GM19035 (cell line): ENCODE measurements around the gene INPP5A.
"Not testable (repeated sequence)": the region's sequence is repeated elsewhere in the genome, so short reads cannot be mapped to it uniquely, and the experiment has no call there.

Source experiments
- ATAC-seq: cut with Tn5 transposase; IDR thresholded peaks from one replicate; pipeline ENCODE4 v1.9.1; 2021; ENCODE audit not compliant: unreplicated experiment

INPP5A gene

DNA sequence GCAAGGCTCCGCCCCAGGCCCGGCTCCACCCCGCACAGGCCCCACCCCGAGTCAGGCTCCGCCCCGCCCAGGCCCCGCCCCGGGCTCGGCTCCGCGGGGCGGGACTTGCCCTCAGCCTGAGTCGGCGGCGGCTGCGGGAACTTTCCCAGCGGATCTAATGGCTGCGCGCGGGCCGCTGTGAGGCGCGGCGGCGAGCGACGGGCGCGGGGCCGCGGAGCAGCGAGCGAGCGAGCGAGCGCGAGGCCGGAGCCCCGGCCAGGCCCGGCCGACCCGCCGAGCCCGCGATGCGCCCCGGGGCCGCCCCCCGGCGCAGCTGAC is at the start of gene INPP5A:
TSS of gene INPP5A (plus strand) at position 104 of the 318 bp plus-strand sequence. CDS start 310 bp downstream, outside the sequence.
- no peak for ATAC-seq

GRCh38 chr10:132488231-132488821 is 49.3 kb upstream of the INPP5A start:
- ATAC-seq, result no peak

DNA sequence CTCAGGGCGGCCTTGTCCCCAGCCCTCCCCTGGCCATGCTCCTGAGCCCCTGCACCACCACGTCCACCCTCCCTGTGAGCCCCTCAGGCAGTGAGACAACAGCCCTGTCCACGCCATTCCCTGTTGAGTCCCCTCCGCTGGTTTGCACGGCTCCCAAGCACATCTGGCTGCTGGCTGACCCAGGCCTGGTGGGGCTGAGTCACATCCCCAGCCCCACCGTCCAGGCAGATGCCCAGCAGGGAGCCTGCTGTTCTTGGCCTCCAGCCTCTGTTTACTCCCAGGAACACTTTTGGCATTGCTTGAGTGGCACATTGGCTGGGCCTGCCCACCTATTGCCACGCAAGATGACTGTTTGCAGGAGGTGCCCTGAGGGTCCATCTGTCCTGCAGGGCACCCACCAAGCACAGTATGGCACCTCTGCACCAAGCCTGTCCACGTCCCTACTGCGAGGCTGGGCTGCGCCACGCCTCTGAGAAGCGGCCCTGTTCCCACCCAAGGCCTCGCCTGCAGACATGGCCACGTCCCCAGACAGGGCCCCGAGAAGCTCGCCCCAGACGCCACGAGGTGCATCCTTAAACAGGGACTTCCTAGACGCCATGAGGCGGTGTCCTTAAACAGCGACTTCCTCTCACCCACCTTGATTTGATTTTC is 48.4 kb upstream of the INPP5A start:
- no peak for ATAC-seq

GRCh38 chr10:132489704-132490534 is 47.7 kb upstream of the INPP5A start:
- no peak for ATAC-seq

DNA sequence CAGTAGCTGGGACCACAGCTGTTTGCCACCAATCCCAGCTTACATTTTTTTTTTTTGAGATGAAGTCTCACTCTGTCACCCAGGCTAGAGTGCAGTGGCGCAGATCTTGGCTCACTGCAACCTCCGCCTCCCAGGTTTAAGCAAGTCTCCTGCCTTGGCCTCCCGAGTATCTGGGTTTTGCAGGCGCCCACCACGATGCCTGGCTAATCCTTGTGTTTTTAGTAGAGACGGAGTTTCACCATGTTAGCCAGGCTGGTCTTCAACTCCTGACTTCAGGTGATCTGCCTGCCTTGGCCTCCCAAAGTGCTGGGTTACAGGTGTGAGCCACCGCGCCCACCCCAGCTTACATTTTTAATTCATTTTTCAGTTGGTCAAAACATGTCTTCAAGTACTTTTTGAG is 46.1 kb upstream of the INPP5A start:
- ATAC-seq, result not testable (repeated sequence)

DNA sequence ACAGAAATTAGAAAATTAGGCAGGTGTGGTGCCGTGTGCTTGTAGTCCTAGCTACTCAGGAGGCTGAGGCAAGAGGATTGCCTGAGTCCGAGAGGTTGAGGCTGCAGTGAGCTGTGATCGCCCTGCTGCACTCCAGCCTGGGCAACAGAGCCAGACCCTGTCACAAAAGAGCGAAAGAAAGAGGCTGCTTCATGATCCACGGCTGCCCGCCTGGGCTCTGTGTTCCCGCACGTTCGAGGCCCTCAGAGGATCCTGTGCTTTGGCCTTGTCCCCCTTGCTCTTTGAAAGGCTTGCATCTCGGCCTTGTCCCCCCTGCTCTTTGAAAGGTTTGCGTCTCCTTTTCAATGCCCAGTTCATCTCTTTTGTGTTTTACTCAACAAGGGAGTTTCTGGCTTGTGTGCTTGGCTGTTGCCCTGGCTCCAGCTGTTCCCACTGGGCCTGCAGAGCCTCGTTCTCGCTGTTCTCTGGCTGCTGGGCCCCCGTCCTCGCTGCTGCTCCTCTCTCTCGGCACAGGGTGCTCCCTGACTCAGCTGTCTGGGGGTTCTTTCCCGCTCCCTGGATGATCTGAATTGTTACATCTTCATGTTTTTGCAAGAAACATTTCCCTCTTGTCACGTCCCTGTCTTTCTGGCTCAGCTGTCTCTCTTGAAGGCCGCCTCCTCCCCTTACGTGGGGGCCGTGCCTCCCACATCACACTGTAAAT is 45.1 kb upstream of the INPP5A start:
- ATAC-seq, result no peak

DNA sequence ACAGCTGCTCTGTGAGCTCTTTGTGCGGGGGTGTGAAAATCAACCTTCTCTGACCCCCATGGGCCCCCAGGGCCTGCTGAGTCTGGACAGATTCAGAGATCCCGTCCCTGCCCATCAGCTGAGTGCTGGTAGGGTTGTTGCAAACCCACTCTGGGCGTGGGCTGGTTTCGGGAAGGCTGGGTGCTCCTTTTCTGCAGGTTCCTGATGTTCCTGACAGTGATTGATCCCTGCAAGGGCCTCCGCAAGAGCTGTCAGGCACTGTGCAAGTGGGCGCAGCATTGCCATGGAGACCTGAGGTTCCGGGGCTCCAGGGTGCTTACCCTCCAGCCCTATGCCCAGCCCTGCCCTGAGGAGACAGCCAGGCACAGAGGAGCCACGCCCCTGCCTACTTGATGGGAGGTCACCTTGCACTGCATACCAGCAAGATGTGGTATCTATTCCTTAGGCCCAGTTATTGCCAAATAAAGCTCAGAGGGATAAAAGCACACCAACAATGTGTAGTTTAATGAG is 44.3 kb upstream of the INPP5A start:
- no peak for ATAC-seq

DNA sequence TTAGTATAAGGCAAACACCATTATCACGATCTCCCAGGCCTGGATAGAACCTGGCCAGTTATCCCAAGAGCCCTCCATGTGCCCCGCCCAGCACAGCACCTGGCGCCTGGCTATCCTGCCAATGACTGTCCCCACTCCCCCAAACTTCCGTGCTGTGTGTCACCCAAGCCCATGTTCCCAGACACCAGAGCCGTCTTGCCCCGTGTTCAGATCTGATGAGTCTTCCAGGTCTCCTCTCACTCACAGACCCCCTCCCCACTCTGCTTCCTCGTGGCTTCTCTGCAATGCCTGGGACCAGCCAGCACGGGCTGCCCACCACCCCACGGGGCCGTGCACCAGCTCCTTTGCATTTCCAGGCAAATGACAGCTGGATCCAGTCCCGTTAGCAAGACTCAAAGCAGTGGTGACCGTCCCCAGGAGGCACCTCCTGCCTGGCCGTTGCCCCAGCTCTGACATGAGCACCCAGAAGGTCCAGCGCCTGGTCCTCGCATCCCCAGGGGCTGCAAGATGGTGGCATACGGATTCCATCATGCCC is 43.8 kb upstream of the INPP5A start:
- ATAC-seq, result no peak

- no peak for ATAC-seq
Measured at GRCh38 chr10:132494866-132495630, 42.5 kb upstream of the INPP5A start.

GRCh38 chr10:132496360-132497062 is 41.1 kb upstream of the INPP5A start:
- no peak for ATAC-seq

- no peak for ATAC-seq
Measured at GRCh38 chr10:132497063-132497680, 40.4 kb upstream of the INPP5A start.

DNA sequence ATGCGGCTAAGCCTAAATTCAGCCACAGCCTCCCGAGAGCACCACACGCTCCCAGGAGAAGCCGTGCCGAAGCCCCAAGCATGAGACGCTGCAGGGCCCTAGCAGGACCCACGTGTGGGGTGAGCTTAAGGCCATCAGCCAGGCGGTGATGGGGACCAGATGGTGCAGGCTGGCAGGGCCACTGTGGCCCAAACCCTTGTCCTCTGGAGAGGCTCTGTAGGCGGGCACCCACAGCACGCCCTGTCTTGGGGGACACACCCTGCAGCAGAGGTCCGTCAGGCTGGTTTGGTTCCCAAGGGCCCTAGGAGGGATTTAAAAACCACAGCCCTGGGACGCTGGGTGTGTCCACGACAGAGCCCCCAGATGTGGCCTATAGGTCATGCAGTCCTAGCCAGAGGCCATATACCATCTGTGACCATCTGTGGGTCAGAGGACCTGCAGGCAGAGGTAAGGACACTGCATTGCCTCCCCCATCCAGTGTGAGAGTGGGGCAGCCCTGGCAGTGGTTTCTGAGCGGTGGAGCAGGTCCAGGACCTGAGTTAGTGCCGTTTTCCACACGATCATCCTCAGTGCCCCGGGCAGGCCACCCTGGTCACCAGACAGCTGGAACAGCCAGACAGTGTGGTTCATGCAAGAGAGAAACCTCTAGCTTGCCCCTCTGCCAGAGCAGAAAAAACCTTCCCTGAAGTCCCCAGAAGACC is 39.6 kb upstream of the INPP5A start:
- ATAC-seq, result no peak

DNA sequence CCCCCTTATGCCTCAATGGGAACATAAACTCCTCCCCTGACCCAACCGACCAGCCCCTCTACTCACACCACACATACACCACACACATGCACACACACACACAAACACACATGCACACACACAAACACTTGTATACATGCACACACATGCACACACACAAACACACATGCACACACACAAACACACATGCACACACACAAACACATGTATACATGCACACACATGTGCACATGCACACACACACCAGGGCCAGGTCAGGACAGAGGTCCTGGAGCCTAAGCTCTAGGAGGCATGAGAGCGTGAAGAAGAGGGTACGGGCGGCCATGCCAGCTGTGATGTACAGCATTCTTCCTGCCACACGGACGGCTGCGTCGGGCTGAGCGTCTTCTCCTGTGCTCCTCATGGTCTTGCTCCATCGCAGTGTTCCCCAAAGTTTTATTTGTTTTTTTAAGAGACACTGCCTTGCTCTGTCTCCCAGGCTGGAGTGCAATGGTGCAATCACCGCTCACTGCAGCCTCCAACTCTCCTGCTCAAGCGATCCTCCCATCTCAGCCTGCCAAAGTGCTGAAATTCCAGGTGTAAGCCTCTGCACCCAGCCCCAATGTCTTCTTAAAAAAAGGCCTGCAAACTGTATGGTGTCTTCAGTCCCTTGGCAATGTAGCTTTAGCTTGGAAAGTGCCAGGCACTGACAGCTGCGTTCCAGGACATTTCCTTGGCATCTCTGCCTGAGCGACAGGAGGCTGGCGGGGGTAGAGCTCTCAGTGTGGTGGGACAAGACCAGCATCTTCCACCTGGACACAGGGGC is 38.8 kb upstream of the INPP5A start:
- no peak for ATAC-seq

DNA sequence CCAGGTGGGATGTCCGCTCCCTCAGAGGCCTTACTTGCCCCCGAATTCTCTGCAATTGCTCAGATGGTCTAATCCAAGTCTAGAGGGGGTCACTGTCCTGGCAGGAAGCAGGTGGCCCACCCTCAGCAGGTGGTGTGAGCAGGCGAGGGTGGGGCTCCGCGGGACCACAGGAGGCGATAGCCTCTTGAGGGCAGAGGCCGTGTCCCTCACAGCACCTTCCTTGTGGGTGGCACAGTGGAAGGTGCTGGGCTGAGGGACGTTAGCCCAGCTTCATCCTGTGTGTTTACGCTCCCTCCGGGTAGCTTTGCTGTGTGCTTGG is 38.3 kb upstream of the INPP5A start:
- ATAC-seq, result no peak

DNA sequence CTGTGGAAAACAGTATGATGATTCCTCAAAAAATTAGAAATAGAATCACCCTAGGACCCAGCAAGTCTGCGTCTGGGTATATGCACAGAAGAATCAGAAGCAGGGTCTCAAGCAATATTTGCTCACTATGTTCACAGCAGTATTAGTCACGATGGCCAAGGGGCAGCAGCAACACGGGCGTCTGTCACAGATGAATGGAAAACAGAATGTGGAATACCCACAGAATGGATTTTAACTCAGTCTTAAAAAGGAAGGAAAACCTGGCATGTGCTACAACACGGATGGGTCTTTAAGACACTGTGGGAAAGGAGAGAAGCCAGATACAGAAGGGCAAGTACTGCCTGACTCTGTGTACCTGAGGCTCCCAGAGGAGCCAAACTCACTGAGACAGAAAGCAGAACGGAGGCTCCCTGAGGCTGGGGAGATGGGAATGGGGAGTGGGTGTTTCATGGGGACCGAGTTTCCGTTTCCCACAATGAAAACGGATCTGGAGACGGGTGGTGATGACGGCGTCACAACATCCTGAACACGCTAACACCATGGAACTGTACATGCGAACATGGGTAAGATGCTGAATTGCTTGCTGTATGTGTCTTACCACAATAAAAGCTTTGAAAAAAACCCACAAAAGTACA is 36.7 kb upstream of the INPP5A start:
- ATAC-seq, result no peak

DNA sequence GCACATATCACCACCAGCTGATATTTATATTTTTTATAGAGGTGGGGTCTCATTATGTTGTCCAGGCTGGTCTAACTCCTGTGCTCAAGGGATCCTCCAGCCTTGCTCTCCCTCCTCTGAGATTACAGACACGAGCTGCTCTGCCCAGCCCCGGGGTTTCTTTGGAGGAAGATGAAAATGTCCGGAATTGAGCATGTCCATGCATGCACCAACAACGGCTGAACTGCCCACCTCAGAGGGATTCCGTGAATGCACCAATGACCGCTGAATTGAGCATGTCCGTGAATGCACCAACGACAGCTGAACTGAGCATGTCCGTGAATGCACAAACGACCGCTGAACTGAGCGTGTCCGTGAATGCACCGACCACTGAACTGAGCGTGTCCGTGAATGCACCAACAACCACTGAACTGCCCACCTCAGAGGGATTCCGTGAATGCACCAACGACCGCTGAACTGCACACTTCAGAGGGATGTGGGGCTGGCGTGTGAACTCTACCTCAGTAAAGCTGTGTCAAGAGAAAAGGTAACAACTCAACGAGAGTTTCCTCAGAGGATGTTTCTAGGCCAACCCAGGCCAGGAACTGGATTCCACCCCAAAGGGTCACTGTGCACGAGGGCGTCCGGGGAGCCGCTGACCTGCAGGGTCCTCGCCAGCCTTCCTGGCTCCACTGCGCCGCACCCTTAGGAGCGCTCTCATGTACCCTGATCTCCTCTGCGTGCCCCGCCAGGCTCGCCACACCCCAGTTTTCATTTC is 34.9 kb upstream of the INPP5A start:
- no peak for ATAC-seq
